Liver (tissue), 2 donors: ENCODE measurements around the gene LEMD1.

Experiments used
- CTCF ChIP-seq: fragments of 150-350 bp; IDR thresholded peaks from 2 replicates; pipeline ENCODE4 v1.5.1; 2017; ENCODE audit warnings: improper control_type of control experiment, low read depth, low read length; ENCODE audit not compliant: missing input control
- FOXA1 ChIP-seq: IDR thresholded peaks from 2 replicates; pipeline ENCODE4 v1.6.1; 2016; ENCODE audit warnings: antibody characterized with exemption
- MAX ChIP-seq: IDR thresholded peaks from 2 replicates; pipeline ENCODE4 v1.6.1; 2016; ENCODE audit warnings: antibody characterized with exemption
- donor health status: healthy.

GRCh38 chr1:205424901-205425600 is 3.2 kb upstream of the LEMD1 start:
- no peak for TF ChIP-seq MAX
- no peak for TF ChIP-seq CTCF
- TF ChIP-seq FOXA1, result no peak
